ENCODE data around the gene CDH2.

GRCh38 chr18:28163201-28163775 lies 13.6 kb downstream of the CDH2 start:
- TF ChIP-seq ZC3H10 (CRISPR knock-in tag; IDR thresholded peaks at IDR 0.05) (no peak), ARNTL (CRISPR knock-in tag; IDR thresholded peaks at IDR 0.05; ENCODE audit: borderline replicate concordance, low read depth) (no peak), ZNF8 (CRISPR knock-in tag; IDR thresholded peaks at IDR 0.05) (no peak), OSR1 (CRISPR knock-in tag; IDR thresholded peaks at IDR 0.05) (no peak), TCF4 (CRISPR knock-in tag; IDR thresholded peaks at IDR 0.05; ENCODE audit: borderline replicate concordance) (no peak), CSDC2 (CRISPR knock-in tag; IDR thresholded peaks at IDR 0.05) (no peak), PATZ1 (CRISPR knock-in tag; IDR thresholded peaks at IDR 0.05; ENCODE audit: borderline replicate concordance) (no peak)
